Stimulated activated CD8-positive, alpha-beta memory T cell treated with anti-CD3 and anti-CD28 coated beads, Interleukin-7, amount 100 ng/mL, for 48 hours (primary cell): ENCODE data around the gene CDK4.

Experiments used
- DNase-seq, 2 donors: peaks; one replicate each; pipeline ENCODE4 v3.0.0-alpha.2; 2020; ENCODE audit warnings: low read depth in 1 of 2; ENCODE audit errors: extremely low read depth in 1 of 2

CDK4 gene

DNA sequence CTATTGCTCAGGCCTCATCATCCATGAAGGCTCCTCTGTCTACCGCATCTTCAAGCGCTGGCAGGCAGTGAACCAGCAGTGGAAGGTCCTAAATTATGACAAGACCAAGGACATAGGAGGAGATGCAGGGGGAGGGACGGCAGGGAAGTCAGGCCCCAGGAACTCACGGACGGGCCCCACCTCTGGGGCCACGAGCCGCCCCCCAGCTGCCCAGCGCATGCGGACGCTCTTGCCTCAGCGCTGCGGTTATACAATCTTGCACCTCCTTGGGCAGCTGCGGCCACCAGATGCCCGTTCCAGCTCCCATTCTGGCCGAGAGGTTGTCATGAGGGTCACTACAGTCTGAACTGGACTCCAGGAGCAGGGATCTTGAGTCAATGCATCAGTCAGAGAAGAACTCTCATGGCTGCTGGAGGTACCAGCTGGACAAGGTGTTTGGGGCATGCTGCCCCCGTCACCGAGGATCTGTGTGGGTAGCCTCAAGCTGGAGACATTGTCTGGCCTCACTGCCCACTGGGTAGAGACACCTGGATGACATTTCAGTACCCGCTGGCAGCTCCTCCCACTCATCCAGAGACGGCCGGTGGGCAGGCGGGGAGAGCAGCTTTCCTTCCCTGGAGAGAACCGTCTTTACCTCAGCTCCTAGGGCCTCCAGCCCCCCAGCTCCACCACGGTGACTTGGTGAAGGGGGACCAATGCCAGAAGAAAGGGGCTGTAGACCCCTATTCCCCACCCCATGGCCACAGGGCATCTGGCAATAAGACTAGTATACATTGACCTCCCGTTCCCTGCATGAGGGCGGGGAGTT is 6.6 kb upstream of the CDK4 start:
- DNase-seq = no peak

- DNase-seq = no peak
Measured at GRCh38 chr12:57757771-57758170, 5.7 kb upstream of the CDK4 start.

GRCh38 chr12:57756406-57757341 is 4.6 kb upstream of the CDK4 start:
- peak in 1 of 2 donors; percentile 63 for DNase-seq

- DNase-seq = no peak
Measured at GRCh38 chr12:57755454-57756372, 3.6 kb upstream of the CDK4 start.

DNA sequence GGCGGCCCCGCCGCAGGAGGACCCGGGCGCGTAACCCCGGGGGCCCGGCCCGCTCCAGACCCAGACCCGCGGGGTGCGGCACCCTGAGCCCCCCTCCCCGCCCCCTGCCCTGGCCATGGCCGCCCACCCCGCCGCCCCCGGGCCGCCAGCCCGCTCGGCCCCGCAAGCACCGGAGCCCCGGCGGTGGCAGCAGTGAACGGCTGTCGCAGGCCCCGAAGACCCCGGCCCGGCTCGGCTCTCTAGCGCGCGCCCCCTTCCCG is 3.0 kb upstream of the CDK4 start:
- no peak for DNase-seq

GRCh38 chr12:57754411-57755193 is 2.5 kb upstream of the CDK4 start, which contains the start of gene MARCHF9:
MARCHF9 (plus strand) TSS chr12:57755103; CDS start chr12:57755529, 426 bp downstream.
- peak in 1 of 2 donors; percentile 87 for DNase-seq

- DNase-seq = no peak
Measured at GRCh38 chr12:57753756-57754337, 1.7 kb upstream of the CDK4 start.

DNA sequence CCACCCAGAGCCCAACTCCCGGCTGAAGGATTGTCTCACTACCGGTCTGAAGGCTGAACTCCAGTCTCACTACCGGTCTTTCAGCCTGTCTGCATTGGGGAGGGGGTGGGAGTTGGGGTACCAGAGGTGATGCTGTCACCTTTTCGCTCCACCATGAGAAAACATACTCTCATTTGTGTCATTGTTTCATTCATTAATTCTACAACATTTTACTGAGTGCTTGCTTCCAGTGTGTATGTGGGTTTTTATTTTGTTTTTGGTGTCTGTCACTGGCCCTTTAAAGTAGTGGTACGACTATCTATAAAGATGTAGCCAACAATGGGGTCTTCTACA is 524 bp upstream of the CDK4 start:
- no peak for DNase-seq

DNA sequence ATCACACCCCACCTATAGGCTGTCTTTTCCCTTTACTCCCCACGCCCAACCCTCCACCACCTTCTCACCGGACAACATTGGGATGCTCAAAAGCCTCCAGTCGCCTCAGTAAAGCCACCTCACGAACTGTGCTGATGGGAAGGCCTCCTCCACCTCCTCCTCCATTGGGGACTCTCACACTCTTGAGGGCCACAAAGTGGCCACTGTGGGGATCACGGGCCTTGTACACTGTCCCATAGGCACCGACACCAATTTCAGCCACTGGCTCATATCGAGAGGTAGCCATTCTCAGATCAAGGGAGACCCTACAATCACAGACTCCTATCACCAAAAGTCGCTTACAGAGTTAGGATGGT is 700 bp downstream of the CDK4 start:
- DNase-seq = no peak

- DNase-seq = no peak
Measured at GRCh38 chr12:57750561-57751431, 1.3 kb downstream of the CDK4 start.

DNA sequence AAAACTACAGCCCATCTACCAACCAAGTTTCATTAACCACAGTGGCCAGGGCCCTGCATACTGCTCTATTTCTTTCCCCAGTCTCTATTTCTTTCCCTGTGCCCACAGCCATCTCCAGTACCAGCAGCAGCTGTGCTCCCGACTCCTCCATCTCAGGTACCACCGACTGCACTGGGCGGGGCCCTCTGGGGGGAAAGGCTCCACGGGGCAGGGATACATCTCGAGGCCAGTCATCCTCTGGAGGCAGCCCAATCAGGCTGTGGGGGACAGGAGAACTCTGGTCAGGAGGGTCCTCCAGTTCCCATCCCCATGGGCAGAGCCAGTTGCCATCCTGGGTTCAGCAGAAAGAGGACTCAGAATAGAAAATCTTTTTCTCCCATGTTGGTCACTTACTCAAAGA is 3.0 kb downstream of the CDK4 start:
- no peak for DNase-seq

GRCh38 chr12:57746025-57746424 is 6.1 kb downstream of the CDK4 start:
- no peak for DNase-seq

DNA sequence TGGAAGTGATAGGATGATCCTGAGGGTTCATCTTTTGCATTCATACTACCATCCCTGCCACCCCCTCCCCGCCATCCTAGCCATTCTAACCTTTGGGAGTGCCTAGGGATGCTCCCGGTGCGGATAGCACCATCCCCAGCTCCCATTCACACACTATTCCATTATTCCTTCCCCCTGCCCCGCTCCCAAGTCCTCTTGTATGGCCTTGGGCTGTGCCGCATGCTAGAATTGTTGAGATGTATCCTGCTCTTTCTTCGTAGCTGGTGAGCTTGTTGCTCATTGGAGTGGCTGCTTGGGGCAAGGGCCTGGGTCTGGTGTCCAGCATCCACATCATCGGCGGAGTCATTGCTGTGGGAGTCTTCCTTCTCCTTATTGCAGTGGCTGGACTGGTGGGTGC is 6.6 kb downstream of the CDK4 start:
- no peak for DNase-seq

DNA sequence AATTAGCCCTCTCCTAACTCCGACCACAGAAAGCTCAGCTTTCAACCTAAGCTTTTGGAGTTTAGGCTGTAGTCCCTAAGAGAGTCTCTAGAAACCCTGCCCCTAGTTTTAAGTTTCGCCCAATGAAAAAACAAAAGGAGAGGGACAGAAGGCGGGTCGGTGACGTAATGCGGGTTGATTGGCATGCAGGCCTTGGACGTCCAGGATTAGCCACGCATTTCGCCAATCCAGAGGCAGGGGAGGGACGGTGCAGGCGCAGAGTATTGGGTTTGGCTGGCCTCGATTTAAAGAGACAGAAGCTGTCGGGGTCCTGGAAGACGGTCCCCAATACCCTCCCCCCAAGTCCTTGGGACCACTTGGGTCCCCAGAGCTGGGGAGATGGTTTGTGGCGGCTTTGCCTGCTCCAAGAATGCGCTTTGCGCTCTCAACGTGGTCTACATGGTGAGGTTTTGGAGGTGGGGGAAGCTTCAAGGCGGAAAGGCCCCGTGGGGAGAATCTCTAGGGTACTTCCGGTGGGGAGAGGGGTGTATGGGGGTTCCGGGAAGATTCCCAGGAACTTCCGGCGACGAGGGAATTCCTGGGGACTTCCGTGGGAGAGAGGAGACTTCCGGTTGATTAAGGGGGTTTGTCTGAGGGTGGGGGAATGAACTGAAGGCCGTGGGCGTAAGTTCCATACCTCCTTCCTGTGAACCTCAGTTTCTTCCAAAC is 7.2 kb downstream of the CDK4 start, which contains the start of gene TSPAN31:
Gene TSPAN31, plus strand, starts transcription at position 263 of the 708 bp plus-strand sequence. Its CDS starts 116 bp downstream, at position 379.
- DNase-seq = peak; percentile 84 to 96

GRCh38 chr12:57744194-57744776 is 7.8 kb downstream of the CDK4 start:
- DNase-seq = peak in 1 of 2 donors; percentile 59

- DNase-seq = no peak
Measured at GRCh38 chr12:57743769-57744168, 8.3 kb downstream of the CDK4 start.

- DNase-seq = peak in 1 of 2 donors; percentile 78
Measured at GRCh38 chr12:57741844-57742738, 10.0 kb downstream of the CDK4 start.
